HG03039 (cell line): ENCODE measurements around the gene MBLAC2.

Experiments used
- ATAC-seq: cut with Tn5 transposase; IDR thresholded peaks from one replicate; pipeline ENCODE4 v1.9.1; 2021; ENCODE audit warnings: mild to moderate bottlenecking, moderate library complexity; ENCODE audit not compliant: unreplicated experiment

Gene MBLAC2

GRCh38 chr5:90474235-90475107 is at the start of gene MBLAC2, which contains the start of gene POLR3G:
Gene MBLAC2 (minus strand): TSS chr5:90474771. CDS start chr5:90474292, 479 bp downstream.
Gene POLR3G (plus strand): TSS chr5:90474864. CDS start chr5:90485568, 10,704 bp downstream.
- ATAC-seq: peak; percentile 89

- ATAC-seq: no peak
Measured at GRCh38 chr5:90519081-90519480, 44.5 kb upstream of the MBLAC2 start.

DNA sequence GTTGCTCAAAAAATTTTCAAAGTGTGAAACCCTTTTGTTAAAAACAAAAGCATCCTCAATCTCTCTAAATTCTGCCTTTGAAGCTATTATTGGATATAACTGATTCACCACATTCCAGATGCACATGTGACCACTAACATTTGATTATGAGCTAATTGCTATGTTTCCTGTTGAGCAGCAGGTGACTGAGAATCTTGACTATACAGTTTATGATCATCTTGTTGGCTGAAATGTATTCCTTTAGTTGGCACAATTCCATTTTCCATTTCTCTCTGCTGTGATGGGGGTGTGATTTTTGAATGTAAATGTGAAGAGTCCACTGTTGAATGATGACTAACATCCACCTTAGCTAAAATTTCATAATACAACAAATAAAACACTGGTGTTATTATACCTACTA is 44.1 kb upstream of the MBLAC2 start:
- no peak for ATAC-seq

DNA sequence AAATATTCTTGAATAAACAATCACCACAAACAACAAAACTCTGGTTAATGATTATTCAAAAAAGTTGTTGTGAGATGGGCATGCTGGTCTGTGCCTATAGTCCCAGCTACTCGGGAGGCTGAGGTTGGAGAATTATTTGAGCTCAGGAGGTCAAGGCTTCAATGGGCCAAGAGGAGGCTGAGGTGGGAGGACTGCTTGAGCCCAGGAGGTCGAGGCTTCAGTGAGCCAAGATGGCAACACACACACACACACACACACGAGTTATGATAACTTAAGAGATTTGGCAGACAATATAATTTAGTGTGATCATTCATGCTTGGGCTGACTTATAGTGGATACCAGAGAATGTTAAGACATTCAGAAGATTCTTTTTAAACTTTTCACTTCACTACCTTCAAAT is 39.9 kb upstream of the MBLAC2 start:
- ATAC-seq: no peak

- no peak for ATAC-seq
Measured at GRCh38 chr5:90510438-90510837, 35.9 kb upstream of the MBLAC2 start.

GRCh38 chr5:90506221-90506620 is 31.6 kb upstream of the MBLAC2 start:
- no peak for ATAC-seq

DNA sequence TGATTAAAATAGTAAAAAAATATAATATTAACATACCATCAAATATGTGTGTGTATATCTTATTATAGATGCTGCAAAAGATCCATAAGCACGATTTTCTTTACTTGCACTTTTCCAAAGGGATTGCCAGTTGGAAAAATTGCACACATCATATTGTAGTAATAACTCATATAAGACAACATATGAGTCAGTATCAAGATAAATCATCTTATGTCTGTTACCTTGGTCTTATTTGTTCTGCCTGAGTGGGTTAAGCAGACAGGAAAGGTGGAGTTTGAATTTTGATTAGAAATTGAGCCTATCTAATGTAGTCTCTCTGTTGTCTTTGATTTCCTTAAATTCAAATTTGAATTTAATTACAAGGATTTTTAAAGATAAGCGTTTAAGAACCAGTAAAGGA is 30.2 kb upstream of the MBLAC2 start:
- ATAC-seq: no peak

DNA sequence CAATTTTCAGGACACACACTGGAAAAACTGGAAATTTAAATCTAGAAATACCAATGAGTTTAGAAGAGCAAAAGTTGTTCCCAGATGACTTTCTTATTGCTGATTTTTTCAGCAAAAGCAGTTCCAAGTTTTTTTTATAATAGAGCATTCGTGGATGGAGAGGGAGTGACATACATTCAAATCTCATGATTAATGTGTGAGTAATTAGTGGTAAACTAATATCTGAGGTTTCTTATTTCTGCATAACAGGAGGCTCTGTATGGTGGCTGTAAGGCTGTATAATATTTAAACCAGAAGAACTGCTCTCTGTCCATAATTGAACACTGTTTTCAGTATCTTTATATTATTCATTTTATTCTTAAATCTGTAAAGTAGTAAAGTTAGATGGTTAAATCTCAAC is 29.0 kb upstream of the MBLAC2 start:
- ATAC-seq: no peak

- no peak for ATAC-seq
Measured at GRCh38 chr5:90495146-90495545, 20.6 kb upstream of the MBLAC2 start.

DNA sequence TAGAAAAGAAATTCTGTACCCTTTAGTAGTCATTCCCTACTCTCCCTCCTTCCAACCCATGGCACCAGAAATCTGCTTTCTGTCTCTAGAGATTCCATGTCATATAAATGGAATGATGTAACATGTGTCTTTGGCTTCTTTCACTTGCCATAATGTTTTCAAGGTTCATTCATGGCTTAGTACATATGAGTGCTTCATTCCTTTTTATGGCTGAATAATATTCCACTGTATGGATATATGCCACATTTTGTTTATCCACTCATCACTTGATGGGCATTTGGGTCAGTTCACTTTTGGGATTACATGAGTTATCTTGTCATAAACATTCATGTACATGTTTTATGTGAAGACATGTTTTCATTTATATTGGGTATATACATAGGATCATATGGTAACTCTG is 19.5 kb upstream of the MBLAC2 start:
- no peak for ATAC-seq

DNA sequence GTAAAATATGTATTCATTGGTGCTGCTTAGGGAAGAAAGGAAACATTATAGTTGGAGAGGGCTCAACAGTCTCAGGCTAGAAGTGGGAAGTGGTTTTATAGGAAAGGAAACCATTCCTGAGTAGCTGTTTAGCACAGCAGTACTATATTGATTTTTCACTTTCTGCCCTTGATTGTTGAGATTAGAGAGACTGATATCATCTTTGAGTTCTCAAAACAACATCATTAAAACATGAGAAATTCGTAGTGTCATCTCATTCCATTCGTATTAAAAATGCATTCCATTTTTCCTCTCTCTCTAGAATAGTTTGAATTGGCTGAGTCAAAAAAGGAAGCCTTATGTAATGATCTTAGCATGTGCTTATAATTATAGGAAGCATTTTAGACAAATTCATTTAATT is 14.2 kb upstream of the MBLAC2 start:
- ATAC-seq: no peak

- no peak for ATAC-seq
Measured at GRCh38 chr5:90484540-90484939, 10.0 kb upstream of the MBLAC2 start.

DNA sequence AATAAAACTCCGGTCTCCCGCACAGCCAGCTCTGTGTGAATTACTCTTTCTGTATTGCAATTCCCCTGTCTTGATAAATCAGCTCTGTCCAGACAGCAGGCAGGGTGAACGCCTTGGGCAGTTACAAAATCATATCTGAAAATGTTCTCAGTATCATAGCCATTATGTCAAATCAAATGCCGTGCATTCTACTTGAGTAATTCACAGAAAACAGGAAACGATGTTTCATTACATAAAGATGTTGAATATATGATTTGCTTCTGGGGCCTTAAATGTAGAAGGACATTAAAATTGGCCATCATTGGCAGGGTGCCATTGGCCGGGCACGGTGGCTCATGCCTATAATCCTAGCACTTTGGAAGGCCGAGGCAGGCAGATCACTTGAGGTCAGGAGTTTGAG is 8.6 kb upstream of the MBLAC2 start:
- ATAC-seq: no peak

GRCh38 chr5:90480699-90481098 is 6.1 kb upstream of the MBLAC2 start:
- ATAC-seq: no peak

DNA sequence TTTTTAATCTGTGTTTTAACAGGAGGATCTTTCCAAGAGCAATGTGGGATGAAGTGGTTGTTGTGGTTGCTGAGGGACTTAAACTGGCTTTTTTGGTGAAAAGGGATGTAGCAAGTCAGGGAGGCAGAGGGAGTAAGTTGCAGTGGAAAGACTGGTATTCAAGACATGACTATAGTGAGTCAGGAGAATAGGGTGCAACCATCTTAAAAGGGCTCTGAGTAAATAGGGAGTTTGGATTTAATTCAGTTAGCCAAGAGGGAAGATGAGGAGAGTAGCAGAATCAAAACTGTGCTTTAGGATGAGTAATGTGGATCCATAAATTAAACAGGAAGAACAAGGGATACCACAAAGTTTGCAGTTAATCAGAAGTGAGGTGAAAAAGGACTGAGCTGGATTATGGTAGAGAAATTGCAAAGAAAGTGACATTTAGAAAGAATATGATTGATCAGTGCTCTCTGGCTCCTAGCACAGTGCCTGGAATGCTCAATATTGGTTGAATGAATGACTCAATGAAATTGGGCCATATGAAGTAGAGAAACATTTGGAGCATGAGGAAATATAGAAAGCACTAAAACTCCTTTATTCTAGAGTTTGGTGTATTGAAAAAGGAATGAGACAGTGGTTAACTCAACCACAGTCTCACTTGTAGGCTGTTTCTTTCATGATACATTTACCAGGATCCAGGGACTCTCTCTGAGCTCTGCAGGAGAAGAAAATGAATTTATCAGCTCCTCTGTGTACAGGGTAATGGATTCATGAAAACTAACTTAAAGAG is 5.2 kb upstream of the MBLAC2 start:
- no peak for ATAC-seq

DNA sequence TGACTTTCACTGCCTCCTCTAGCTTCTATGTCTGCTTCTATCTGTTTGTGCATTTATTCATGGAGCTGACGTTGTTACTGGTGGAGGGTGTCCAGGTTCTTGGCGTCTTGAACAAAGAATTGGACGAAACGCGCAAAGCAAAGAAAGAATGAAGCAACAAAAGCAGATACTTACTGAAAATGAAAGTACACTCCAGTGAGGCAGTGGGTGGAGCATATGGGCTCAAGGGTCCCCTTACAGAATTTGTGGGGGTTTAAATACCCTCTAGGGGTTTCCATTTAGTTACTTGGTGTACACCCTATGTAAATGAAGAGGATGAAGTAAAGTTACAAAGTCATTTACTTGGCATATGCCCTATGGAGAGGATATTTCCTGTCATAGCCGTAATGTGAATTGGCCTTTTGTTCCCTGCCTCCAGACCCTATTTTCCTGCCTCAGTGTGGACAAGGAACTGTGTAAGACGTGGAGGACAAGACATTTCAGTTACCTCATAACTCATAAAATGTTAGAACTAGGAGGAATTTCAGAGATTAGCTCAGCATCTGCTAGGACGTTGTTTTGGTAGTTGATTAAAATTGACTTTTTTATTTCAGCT is 3.1 kb upstream of the MBLAC2 start:
- ATAC-seq: no peak

GRCh38 chr5:90477073-90477472 is 2.5 kb upstream of the MBLAC2 start:
- no peak for ATAC-seq

DNA sequence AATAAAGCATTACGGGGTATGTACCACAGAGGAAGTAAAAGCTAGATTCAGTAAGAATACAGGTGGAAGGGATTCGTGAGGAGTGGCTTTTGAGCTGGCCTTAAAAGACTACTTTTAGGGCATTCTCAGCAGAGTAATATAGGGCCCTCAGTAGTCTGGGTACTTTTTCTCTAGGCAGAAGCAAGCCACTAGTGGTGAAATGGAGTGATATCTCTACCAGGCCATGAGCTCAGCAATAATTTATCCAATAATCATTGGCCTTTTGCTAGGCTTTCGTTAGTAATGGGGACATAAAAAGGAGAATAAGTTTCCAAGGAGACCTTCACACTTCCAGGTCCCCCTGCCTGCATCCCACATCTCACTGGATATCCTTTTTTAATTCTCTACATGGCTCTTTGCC is 1.8 kb upstream of the MBLAC2 start:
- no peak for ATAC-seq

- ATAC-seq: no peak
Measured at GRCh38 chr5:90475436-90475980, 937 bp upstream of the MBLAC2 start.

GRCh38 chr5:90473396-90474234 is 956 bp downstream of the MBLAC2 start:
- peak; percentile 14 for ATAC-seq
